OCI-LY3 (cell line): ENCODE results near the gene CDC5L.

Experiments used
- CTCF ChIP-seq: fragments of 200-600, 300-600 bp; sonication (generic); IDR thresholded peaks from 2 replicates; pipeline ENCODE4 v1.5.1; 2014; ENCODE audit warnings: antibody characterized with exemption, low read length, low read depth
- EZH2phosphoT487 ChIP-seq: fragments of 200-600 bp; shearing (Covaris generic); IDR thresholded peaks from 2 replicates; pipeline ENCODE4 v1.6.1; 2018; ENCODE audit warnings: antibody characterized with exemption, mixed run types, low read depth

GRCh38 chr6:44462797-44463727 lies 75.6 kb downstream of the CDC5L start:
- TF ChIP-seq CTCF (no peak), EZH2phosphoT487 (no peak)
